Amygdala (tissue), 56 donors: ENCODE data around the gene NEURL4.
A peak's percentile ranks its signal among the peaks of the same experiment; 100 is the strongest.

Source experiments
- DNase-seq, 56 donors: peaks; one replicate each; lab custom pipeline; 2025; lab: John Stamatoyannopoulos, UW

The NEURL4 gene

DNA sequence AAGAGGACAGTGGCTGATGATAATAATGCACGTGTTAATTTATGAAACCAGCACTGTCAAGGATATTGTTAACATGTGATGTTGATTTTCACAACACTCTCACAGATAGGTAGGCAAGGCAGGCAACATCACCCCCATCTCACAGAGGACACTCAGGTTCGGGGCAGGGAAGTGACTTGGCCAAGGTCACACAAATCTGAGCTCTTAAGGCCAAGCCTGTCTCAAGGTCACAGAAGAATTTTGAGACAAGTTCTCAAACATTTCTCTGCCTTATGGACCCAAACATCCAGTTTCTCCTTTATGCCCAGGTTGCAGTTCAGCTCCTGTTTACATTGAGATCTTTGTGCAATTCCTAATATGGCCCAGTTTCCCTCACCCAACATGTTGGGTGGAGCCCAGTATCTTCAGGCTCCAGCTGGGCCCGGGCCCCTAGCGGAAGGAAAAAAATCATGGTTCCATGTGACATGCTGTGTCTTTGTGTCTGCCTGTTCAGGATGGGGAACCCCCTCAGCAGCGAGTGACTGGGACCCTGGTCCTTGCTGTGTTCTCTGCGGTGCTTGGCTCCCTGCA is 46.3 kb downstream of the NEURL4 start:
- no peak for DNase-seq

DNA sequence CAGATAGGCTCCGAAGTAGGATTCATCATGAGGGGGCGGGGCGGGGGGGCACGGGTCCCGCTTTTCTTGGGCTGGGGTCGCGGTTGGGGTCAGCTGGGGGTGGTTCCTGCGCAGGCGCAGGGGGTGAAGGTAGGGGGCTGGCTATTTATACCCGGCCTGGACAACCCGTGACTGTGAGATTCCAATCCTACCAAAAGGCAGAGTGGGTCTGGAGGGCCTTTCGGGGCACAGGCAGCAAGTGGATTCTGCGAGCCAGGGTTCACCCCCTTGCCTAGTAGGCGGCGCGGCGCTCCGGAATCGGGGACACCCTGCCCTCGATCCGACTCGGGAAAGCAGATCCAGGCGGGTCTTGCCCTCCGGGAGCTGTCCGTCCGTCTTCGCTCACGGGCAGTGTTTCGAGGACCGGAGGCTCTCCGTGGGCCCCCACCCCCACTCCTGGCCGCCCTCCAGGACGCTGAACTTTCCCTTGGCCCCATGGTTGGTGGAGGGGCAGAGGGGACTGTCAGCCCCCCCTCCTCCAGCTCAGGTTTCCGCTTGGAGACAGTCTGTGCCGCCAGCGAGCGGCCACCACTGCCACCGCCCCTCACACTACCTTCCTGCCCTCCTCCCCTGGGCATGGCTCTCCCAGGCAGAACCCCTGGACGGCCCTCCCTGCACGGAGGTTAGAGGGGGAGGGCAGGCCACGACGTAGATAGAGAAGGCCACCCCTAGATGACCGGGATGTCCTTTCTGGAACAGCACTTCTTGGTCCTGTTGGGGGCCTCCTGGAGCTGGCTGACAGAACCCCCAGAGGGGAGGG is 47.0 kb downstream of the NEURL4 start:
- peak in 1 of 56 donors; percentile 25 for DNase-seq

- DNase-seq: peak in 50 of 56 donors; percentile 31 to 92 (median 58)
Measured at GRCh38 chr17:7281074-7281952, 47.8 kb downstream of the NEURL4 start, which contains the start of gene SLC2A4. TSS of gene SLC2A4 (plus strand) at chr17:7281718. CDS start at chr17:7281935, 217 bp downstream.

GRCh38 chr17:7280519-7281073 is 48.5 kb downstream of the NEURL4 start:
- DNase-seq: peak in 50 of 56 donors; percentile 23 to 88 (median 61)

DNA sequence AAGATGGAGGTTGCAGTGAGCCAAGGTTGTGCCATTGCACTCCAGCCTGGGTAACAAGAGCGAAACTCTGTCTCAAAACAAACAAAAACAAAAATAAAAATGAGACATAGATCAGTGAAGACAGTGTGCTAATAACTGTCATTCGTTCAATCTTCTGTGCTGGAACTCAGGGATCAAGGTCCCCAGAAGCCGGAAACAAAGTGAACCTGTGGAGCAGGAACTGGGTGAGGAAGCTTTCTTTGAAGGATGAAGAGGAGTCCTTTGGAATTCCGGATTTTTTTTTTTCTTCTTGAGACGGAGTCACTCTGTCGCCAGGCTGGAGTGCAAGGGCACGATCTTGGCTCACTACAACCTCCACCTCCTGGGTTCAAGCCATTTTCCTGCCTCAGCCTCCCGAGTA is 49.7 kb downstream of the NEURL4 start:
- no peak for DNase-seq

DNA sequence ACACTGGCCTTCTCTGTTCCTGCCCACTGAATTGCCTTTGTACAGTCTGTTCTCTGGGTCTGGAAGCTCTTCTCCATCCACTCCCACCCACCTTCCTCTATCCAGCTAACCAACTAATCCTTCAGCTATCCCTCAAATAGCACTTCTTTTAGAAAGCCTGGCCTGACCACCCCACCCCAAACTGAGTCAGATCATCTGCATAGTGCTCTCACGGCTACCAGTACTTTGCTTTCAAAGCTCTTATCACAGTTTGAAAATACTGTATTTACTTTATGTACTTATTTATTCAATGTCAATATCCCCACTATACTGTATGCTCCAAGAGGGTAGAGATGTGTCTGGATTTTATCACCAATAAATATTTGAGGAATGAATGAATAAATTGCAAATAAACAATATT is 62.4 kb downstream of the NEURL4 start:
- no peak for DNase-seq
